HG02938 (cell line): ENCODE results near the gene ZNF628.
"Not testable (repeated sequence)": the region's sequence is repeated elsewhere in the genome, so short reads cannot be mapped to it uniquely, and the experiment has no call there.

Experiments used
- ATAC-seq: cut with Tn5 transposase; IDR thresholded peaks from one replicate; pipeline ENCODE4 v1.9.1; 2021; ENCODE audit warnings: mild to moderate bottlenecking, moderate library complexity; ENCODE audit not compliant: unreplicated experiment

ZNF628 gene

GRCh38 chr19:55494172-55494761, 17.9 kb downstream of the ZNF628 start:
- ATAC-seq = no peak

- no peak for ATAC-seq
Measured at GRCh38 chr19:55495646-55496349, 19.4 kb downstream of the ZNF628 start.

- not testable (repeated sequence) for ATAC-seq
Measured at GRCh38 chr19:55496820-55497219, 20.4 kb downstream of the ZNF628 start.

GRCh38 chr19:55497763-55498162, 21.3 kb downstream of the ZNF628 start:
- ATAC-seq = no peak

- ATAC-seq = no peak
Measured at GRCh38 chr19:55498246-55498840, 21.9 kb downstream of the ZNF628 start.

- no peak for ATAC-seq
Measured at GRCh38 chr19:55500368-55500952, 24.0 kb downstream of the ZNF628 start.

- ATAC-seq = no peak
Measured at GRCh38 chr19:55502197-55502952, 26.0 kb downstream of the ZNF628 start.

GRCh38 chr19:55503157-55503501, 26.7 kb downstream of the ZNF628 start:
- no peak for ATAC-seq

GRCh38 chr19:55503502-55504251, 27.3 kb downstream of the ZNF628 start:
- peak; percentile 89 for ATAC-seq

- ATAC-seq = no peak
Measured at GRCh38 chr19:55504252-55504603, 27.8 kb downstream of the ZNF628 start.

GRCh38 chr19:55504981-55505380, 28.6 kb downstream of the ZNF628 start:
- ATAC-seq = no peak

- no peak for ATAC-seq
Measured at GRCh38 chr19:55508120-55508519, 31.7 kb downstream of the ZNF628 start.

- ATAC-seq = peak; percentile 98
Measured at GRCh38 chr19:55516878-55517620, 40.6 kb downstream of the ZNF628 start.

GRCh38 chr19:55519451-55520311, 43.3 kb downstream of the ZNF628 start:
- no peak for ATAC-seq

- no peak for ATAC-seq
Measured at GRCh38 chr19:55520691-55521292, 44.4 kb downstream of the ZNF628 start.

- no peak for ATAC-seq
Measured at GRCh38 chr19:55525289-55526101, 49.1 kb downstream of the ZNF628 start.

GRCh38 chr19:55526216-55527196, 50.1 kb downstream of the ZNF628 start:
- no peak for ATAC-seq
